H1 (cell line): ENCODE results near the gene SLC7A8. TPM values are rescaled to one million over a fixed set of nuclear protein-coding genes. Genes with fewer than 3 reads are reported as not detected.

Source experiments
- CHD7 ChIP-seq: fragments of 300-600 bp; sonication (generic); IDR thresholded peaks from 2 replicates; pipeline ENCODE4 v1.7.1; 2012; ENCODE audit warnings: low read length, moderate library complexity, mild to moderate bottlenecking, inconsistent platforms; ENCODE audit not compliant: insufficient replicate concordance
- EP300 ChIP-seq, 2 experiments: IDR thresholded peaks; 1 replicate in 1 of 2; 2 replicates in 1 of 2; pipeline ENCODE4 v1.6.1; 2011 to 2012; ENCODE audit warnings: low read depth in 2 of 2, low read length in 2 of 2, mild to moderate bottlenecking in 2 of 2, borderline replicate concordance in 1 of 2, inconsistent platforms in 1 of 2, moderate library complexity in 1 of 2
- POLR2AphosphoS5 ChIP-seq: IDR thresholded peaks from 2 replicates; pipeline ENCODE4 v1.6.1; 2011; ENCODE audit warnings: low read depth, low read length
- polyA plus RNA-seq, 7 experiments: library from polyadenylated mRNA; depleted of rRNA in 3 of 7; stranded (reverse) in 5 of 7; unstranded in 2 of 7; fragments of >200 nt in 5 of 7; fragments of 200-250 nt in 2 of 7; gene quantifications; 1 replicate in 5 of 7; 2 replicates in 1 of 7; 4 replicates in 1 of 7; pipeline versions ENCODE4 v1.2.1 to v1.2.3, GENCODE V29; 2011 to 2013; ENCODE audit warnings: missing spikeins in 2 of 7, mixed read lengths in 2 of 7
- total RNA-seq: library from RNA; stranded (reverse); fragmentation: NEBNext Ultra II Directional; extraction: Animal tissue kit (Norgen Biotek cat#: 25700); gene quantifications from 2 replicates; pipeline ENCODE4 v1.2.1, GENCODE V29; 2021

SLC7A8 gene
- total and polyA plus RNA-seq, 2 of the 8 experiments (the other 6 are each of a cell fraction or from before 2014, with no cell fraction given) = 182 to 204 TPM

GRCh38 chr14:23167116-23167847, 16.2 kb downstream of the SLC7A8 start (continued):
- TF ChIP-seq EP300 (IDR thresholded peaks at IDR 0.05; ENCODE audit: borderline replicate concordance in 1 of 2, low read depth in 2 of 2, low read length in 2 of 2) (no peak), CHD7 (no peak), POLR2AphosphoS5 (no peak)
